Measurements from ENCODE around the gene TCF7L2.
A peak's percentile ranks its signal among the peaks of the same experiment; 100 is the strongest.

The TCF7L2 gene

DNA sequence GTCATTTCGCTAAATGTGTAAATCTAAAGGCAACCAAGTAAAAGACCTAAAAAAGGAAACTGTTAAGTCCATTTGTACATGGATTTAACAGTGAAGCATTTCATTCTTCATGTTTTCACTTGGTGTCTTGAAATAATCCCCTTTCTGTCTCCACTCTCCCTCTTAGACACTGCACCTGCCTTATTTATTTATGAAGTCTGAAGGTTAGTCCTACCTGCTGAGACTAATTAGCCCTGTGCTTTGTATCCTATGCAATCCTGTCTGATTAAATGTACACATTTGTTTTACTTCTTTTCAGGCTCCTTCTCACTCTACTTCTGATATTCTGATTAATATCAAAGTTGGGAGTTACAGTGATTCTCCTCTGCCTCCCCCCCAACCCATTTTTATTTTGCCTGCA lies 1.9 kb upstream of the TCF7L2 start:
- no peak for DNase-seq

DNA sequence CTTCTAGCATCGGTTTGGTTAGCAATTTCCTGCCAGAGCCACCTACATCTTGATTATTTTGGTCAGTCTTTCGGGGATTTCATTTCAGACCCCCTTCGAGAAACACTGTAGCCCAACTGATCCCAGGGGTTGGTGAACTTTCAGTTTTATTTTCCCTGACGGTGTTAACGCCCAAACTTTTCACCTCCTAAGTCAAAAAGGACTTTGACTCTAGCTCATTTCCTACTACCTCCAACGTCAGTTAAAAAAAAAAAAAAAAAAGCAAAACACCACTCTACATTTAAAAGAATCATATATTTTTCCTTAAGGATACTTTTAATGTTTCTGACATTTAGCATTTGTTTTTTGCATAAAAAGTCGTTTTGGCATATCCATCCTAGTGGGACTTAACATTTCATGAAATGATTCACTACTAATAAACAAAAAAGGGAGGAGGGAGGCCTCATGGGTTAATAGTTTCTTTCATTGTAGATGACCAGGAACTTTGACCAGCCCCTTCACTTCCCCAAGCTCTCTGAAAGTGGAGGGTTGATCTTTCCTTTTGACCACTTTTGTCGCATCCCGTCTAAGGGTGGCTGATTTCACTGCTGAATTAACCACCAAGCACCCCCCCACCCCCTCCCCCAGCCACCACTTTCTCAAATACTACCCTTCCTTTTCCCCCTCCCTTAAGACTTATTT lies 764 bp upstream of the TCF7L2 start:
- DNase-seq, result no peak

DNA sequence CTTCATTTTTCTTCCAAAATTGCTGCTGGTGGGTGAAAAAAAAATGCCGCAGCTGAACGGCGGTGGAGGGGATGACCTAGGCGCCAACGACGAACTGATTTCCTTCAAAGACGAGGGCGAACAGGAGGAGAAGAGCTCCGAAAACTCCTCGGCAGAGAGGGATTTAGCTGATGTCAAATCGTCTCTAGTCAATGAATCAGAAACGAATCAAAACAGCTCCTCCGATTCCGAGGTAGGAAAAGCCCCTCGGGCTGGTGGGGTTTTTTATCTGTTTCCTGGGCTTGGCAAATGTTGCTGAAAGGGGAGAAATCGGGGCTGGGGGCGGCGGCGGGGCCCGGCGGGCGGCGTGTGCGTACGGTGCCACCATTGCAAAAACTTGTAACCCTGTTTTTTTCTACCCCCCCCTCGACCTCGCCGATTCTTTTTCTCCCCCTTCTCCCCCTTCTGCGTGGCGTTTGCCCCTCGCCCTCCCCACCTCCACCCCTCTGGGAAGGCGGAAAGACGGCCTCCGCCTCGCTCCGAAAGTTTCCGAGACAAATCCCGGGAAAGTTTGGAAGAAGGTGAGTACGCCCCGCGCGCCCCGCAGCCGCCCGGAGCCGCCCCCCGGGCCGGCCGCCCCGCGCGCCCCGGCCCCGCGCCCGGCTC lies 789 bp downstream of the TCF7L2 start:
- no peak for DNase-seq

DNA sequence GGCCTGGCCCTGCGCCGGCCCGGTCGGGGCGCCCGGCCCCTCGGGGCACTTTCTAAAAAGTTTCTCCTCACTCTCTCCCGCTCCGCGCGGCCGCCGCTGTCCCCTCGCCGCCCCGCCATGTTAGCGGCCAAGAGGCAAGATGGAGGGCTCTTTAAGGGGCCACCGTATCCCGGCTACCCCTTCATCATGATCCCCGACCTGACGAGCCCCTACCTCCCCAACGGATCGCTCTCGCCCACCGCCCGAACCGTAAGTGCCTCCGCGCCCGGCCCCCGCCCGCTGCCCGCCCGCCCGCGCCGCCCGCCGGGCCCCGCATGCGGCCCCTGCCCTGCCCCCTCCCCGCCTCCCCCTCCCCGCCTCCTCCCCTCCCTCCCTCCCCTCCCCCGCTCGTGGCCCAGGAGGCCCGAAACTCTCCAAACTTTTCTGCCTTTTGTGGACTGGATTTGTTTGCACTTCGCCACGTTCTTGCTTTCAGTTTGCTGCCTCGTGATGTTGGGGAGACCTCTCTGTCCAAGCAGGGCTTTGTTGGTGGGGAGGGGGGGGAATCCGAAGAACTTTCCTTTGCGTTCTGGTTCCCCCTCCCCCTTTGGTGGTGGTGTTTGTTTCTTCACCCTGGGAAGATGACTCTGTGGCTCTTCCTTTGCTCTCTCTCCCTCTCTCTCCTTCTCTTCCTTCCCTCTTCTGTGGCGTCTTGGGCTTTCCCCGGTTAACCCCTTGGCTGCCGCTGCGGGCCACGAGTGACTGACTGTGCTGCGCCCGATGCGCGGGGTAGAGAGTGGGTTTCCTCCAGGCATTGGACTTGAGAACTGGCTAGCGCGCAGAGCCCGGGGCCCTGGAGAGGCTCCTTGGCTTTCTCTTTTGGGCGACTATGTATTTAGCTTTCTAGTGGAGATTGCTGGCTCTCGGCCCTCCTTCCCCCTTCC lies 1.6 kb downstream of the TCF7L2 start:
- DNase-seq, result peak; percentile 83

DNA sequence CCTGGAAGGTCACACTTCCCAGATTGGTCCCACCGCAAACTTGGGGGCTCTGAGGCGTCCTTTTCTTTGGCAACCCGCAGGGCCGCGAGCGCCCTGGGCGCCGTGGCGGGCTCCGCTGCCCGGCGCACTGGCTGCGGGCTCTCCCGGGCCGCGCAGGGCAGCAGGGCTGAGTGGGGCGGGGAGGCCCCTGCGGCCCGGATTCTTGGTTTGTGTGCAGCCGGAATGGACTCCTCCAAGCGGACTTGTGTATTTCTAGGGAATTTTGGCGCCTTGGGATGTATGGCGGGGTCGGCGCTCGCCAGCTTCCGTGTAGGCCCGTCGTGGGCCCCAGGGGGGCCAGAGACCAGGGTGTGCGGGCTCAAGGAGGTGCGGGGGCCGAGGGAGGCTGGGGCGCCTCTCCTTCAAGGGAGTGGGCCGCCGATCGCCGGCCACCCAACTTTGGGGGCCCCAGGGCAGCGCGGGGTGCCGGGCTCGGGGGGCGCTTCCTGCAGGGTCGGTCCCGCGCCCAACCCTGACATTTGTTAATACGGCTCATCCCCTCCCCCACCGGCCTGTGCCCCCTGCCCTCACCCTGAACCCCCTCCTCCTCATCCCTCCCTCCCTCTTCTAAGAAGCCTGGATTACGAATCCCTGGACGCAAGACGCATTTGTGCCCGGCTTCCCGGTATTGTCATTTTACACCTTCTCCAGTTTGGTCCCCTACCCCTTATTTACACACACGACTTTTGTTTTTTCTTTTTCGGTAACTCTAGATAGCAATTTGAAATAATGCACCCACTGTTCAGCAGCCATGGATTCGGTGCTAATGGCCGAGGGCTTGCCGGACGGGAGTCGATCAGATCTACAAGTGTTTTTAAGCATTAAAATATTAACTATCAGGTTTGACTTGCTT lies 2.5 kb downstream of the TCF7L2 start:
- DNase-seq, result no peak

DNA sequence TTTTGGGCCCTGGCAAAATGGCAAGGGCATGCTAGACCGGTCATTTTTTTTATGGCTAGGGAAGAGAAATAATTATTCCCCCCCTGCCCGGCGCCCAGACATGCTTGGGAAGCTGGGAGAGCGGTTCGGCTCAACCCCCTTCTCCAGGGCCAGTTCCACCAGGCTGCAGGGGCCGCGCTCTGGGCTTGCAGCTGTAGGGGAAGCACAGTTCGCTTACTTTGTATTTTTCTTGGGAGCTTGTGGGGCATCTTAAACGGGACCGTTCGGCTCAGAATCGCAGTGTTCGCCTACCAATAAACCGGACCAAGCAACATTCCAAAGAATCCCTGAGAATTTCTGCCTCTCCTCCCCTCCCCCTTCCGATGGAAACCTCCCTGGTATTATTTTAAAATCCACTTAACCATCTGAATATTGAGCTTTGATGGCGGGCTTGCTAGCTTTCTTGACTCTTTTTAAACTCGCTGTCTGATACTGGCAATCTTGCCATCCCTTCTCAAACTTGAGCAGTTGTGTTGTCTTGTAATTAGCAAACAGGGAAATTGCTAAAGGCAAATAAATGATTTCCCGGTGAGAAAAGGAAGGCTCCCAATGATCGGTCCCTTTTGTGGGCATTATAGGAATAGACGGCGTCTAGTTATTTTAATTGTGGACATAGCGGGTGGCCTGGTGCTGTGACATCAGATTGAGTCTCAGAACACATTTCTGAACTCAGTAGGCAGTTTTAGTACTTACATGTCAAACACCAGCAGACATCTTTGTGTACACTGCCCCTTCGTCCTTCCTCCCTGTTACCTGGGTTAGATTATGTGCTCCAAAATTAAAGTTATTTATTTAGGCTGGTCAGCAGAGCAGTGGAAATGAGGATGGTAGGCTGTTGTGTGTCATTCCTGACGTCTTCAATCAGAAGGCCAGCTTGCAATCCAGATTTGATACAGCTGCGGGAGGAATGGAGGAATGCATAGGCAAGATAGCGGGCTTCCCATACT lies 3.4 kb downstream of the TCF7L2 start:
- peak; percentile 68 for DNase-seq

DNA sequence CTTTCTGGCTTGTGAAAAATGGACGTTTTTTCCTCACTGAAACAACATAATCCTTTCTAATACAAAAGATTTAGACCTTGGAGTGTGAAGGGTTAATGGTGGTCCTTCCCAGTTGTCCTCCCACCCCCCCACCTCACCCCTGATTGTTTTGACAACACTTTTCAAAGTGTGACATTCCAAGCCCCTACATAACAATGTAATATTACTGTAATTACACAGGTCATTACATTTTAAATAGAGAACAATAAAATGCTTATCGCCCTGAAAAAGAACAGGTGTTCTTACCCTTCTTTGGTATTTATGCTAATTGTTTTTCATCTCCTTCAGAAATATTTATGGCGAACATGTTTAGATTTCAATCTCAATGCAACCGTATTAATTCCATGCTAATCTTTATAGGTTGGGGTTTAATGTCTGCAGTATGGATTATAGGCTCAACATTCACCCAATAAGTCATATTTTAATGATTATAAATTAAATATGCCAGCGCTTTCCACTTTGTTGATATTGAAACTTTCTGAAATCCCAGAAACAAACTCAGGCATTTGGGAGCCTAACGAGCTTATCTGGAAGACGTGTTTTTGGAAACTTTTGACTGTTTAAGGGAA lies 5.0 kb downstream of the TCF7L2 start:
- DNase-seq, result no peak

DNA sequence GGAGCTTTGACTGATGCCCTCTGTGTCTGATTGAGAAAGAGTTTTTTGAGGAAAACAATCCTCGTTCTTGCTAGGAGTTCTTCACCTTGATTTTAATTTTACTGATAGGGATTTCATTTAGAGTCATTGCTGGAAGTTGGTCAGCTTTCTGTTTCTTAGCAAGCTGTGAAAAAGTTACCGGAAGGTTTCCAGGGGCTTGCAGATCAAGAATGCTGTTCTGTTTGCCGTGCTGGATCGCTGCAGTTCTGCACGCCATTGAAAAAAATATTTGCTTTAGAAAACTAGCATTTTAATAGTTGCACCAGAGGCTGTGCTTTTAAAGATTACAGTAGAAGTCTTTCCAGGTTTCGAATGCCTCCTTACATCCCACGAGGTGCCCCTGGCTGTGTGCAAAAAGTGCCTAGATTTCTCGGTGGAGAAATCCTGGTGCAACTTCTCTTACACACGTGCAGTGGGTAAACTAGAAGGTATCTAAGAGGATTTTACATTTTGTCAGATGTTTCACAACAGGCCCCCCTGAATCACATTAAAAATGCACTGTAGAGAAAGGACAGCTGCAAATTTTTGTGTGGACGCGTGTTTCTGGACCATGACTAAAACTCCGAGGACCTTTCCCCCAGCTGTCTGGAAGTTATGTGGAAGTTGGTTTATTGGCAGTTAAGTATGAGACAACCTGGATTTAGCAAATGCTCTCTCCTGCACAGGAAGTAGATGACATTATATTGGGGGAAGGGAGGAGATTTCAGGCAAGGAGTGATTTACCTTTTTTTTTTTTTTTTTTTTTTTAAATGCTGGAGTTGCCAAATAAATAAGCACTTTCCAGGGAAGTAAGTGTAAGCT lies 5.8 kb downstream of the TCF7L2 start:
- peak; percentile 94 for DNase-seq

DNA sequence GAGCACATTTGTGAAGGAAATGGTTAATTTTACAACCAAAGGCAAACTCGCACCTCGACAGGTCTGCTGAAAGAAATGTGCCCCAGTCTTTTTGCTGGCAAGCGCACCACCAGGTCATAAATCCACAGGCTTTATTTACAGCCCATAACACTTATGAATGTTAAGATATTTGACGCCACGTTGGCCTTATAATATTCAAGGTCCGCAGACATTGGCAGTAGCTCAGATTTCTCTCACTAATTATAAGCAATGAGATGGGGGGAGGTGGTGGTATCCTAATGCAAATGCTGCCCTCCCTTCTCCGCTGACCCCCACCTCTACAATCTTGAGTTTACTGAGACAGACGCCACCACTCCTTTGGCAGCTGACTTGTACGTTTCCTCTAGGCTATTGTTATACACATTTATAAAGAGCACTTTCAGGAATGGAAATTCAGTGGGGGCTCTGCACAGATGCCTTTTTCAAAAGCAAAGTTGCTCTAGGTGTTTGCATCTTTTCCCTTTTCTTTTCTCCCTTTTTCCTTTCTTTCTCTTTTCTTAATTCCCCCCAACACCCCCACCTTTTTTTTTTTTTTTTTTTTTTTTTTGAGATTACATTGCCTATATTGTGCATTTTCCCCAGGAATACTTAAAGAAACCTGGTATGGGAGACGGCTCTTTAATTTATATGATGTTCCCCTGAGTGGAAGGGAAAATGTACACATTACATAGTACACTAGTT lies 6.7 kb downstream of the TCF7L2 start:
- peak; percentile 63 for DNase-seq

DNA sequence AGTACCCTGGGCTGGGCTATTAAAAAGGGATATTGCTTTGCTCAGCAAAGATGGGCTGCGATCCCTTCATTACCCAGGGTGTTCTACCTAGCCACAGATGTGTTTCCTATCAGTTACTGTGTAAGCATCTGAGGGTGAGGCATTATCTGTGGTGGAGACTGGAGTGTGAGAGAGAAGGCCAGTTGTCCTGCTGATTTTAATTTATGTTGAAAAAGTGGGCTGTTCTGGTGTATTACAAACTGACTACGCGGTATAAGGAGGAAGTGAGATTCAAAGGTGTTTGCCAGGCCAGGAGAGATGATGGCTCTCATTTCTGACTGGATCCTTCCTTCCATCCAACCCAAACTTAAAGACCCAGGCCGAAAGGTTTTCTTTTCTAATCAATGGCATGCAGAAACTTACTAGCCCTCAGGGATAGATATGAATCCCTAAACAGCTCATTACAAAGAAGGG lies 7.6 kb downstream of the TCF7L2 start:
- DNase-seq, result no peak

DNA sequence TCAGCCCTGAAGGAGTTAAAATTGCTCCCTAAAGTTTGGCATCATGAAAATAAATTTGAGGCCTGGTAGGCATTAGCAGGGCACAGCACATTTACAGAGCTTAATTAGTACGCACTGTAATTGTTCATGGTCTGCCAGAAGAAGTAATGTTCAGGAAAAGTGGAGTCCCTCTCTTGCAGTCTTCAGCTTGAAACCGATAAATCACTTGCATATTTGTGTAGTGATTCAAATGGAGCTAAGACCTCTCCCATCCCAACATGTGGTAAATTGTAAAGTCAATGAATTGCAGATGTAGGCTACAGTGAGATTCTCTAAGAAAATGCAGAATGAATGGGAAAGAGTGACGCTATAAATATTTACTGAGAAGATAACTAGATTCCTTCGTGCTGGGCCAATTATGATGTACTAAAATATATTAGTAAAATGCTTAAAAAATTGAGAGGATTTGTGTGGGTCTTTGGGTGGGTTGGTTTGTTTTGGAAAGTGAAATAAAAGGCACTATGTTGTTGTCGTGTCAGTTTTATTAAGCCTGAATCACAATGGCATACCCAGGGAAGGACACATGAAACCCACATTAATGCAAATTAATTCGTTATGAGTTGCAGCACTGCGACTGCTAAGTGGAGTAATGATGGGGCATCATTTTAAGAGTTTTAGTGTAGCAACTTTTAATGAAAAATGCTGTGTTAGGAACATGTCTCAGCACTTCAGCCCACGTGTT lies 8.4 kb downstream of the TCF7L2 start:
- peak; percentile 97 for DNase-seq

DNA sequence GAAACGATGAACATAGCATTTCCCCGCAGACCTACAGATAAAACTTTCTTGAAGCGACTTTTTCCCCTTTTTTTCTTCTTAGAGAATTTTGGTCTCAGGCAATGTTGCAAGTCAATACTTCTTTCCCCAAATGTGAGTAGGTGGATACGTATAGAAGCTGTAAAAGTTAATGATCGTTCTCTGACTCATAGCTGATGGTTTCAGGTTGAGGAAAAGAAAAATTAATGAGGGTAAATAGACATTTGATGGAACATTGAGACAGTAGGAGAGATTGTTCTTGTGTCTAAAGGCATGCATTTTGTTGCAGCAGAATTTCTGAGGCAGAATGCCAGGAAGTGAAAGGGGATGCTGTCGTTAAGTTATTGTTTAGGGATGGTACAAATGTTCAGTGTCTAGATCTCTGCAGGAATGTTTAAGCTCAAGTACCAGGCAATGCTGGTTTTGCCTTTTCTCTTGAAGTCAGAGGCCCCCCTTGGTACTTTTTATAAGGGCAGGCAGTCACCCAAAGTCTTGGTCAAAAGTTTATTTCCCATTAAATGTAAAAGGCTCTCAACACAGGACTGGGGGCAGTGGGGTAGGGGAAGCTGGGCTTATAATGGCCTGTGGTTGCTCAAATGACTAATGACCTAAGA lies 9.3 kb downstream of the TCF7L2 start:
- peak; percentile 83 for DNase-seq

DNA sequence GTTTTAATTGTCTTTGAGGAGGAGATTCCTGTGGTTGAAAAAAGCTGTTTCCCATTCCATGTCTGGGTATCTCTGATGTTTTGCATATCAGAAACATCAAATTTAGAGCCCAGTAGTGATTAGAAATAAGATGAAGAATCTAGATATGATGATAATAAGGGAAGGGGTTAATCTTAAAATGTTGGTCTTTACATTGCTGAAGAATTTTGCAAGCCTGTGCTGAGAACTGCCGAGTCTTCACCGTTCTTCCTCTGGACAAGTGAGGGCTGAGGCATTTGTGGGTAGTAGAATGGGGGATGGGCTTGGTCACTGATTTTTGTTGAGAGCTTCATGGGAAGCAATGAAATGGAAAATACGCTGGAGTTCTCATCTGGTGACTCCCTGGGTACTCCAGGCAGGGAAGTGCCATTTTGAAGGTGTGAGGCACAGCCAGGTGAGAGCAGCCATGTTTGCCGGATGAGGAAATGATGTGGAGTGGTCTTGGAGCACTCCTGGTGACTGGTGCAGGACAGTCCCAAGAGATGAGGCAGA lies 10.2 kb downstream of the TCF7L2 start:
- peak; percentile 63 for DNase-seq

DNA sequence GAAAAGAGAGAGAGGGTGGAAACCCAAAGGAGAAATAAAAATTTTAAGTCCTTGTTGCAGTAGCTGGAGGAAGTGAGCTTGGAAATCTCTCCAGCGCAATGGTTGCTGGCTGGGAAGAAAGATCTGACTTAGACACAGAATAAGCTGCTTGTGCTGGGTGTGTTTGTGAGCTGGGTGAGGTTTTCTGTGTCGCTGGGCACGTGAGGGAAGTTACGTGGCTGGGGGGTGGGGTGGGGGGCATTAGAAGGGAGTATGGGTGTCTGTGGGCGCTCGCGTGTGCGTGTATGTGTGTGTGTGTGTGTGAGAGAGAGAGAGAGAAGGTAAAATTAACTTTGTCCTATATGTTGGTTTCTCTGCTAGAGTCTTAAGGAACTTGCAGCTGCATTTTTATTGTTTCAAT lies 11.6 kb downstream of the TCF7L2 start:
- DNase-seq, result no peak

DNA sequence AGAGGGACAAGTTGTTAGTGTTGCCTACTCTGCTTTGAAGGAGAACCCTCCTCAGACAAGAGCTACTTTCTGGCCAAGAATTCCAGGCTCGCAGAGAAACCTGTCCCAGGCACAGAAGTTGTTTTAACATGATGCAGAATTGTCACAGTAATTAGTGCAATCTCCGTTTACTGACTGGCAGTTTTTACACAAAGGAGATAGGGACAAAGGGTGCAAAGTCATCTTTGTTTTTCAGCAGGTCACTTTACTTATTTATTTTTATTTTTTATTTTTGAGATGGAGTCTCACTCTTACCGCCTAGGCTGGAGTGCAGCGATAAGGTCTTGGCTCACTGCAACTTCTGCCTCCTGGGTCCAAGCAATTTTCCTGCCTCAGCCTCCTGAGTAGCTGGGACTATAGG lies 12.3 kb downstream of the TCF7L2 start:
- DNase-seq, result no peak

DNA sequence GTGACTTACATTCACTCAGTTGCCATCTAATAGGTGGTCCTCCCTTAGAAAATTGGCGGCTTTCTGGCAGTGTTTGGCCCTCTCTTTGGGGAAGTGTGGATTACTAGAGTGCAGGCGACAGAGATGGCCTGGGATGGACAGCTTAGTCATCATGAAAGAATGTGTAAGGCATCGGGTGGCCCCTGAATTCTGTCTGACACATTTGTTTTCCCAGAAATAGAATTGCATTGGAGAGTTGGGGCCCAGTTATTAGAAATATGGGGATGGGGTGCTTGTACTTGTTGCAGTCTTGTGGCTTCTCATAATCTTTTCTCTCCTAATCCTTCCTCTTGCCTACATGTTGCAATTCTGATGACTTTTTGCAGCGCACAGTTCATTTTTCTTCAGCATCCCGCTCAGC lies 13.8 kb downstream of the TCF7L2 start:
- DNase-seq, result no peak

DNA sequence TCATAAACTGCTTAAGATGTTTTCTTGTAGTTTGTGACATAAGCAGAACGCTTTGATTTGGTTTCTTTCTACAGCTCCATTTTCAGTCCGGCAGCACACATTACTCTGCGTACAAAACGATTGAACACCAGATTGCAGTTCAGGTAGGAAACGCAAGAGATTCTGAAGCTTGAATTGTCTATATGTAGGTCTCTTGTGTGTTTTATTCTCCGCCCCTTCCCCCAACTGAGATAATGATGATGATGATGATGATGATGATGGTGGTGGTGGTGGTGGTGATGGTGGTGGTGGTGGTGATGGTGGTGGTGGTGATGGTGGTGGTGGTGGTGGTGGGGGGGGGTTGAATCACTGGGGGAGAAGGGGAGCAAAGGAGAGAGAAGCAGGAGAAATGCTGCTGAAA lies 14.4 kb downstream of the TCF7L2 start:
- no peak for DNase-seq
